ENCODE measurements around the gene LRRFIP2.

LRRFIP2 gene

DNA sequence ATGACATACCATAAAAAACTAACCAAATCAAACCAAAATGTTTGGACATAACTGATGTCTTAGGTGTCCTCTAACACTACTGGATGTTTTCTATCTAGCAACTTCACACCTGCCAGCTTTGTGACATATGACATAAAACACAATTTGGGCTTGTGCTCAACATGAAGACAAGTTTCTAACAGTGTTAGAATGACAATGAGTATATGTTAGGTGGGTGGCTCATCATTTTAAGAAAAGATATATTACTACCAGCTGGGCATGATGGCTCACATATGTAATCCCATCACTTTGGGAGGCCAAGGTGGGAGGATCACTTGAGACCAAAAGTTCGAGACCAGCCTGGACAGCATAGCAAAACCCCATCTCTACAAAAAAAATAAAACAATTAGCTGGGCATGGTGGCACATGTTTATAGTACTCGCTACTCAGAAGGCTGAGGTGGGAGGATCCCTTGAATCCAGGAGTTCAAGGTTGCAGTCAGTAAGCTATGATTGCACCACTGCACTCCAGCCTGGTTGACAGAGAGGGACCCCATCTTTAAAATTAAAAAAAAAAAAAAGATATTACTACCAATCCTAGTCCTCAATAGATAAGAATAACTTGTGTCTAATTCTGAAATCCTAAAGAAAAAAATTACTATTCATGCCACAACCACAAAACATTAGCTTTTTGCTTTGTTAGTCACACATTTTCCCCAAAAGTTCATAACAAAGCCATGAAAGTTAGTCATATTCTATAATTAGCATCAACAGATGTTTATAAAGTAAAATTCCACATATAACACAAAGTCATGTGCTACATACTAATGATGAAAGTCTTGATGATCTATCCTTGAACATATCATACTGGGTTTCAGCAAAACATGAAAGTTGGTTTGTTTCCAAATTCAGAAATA lies 59.9 kb downstream of the LRRFIP2 start:
- DNase-seq, result no peak

DNA sequence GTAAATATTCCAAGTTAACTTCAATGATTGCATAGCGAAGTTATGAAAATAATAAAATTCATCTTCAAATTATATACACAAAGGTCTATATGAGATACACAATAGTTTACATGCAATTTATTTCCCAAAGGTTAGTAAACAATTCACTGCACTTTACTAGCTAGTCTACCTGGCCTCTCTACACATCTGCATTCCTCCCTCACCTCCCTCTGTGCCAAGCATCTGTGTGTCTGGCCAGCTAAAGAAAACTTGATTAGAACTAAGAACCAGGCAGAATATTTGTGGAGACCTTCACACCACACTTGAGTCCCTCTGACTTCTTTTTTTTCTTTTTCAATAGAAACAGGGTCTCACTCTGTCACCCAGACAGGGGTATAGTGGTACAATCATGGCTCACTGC lies 61.4 kb downstream of the LRRFIP2 start:
- no peak for DNase-seq

DNA sequence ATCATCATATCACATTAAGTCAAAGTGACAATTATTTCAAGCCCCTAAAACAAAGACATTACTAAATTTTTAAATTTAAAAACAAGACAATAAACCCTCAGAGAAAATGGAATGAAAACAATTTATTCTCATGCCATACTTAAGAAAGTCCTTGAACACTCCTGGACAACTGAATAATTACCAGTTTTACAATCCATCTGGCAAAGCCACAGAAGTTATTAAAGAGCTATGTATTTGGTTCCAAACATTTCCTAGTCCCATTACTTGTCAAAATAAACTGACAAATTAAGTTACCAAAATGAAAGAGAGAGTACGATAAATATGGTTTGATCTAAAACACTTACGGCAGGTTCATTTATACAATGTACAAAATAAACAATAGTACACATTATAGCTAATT lies 63.2 kb downstream of the LRRFIP2 start:
- no peak for DNase-seq

DNA sequence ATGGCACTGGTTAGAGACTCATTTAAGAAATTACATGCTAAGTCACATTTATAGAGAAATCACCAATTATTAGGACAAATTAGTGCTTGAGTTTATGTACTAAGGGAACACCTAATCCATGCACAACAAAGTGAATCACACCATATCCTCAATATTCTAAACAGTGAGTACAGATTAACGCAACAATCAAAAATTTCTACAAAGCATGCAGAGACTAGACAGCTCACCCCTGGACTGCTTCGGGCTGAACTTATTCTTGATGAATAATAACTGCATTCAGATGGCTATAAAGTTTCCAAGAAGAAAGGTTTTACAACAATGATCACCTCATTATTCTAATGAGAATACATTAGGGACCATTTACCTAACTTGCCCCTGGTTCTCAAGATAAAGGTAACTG lies 66.5 kb downstream of the LRRFIP2 start:
- DNase-seq, result no peak

DNA sequence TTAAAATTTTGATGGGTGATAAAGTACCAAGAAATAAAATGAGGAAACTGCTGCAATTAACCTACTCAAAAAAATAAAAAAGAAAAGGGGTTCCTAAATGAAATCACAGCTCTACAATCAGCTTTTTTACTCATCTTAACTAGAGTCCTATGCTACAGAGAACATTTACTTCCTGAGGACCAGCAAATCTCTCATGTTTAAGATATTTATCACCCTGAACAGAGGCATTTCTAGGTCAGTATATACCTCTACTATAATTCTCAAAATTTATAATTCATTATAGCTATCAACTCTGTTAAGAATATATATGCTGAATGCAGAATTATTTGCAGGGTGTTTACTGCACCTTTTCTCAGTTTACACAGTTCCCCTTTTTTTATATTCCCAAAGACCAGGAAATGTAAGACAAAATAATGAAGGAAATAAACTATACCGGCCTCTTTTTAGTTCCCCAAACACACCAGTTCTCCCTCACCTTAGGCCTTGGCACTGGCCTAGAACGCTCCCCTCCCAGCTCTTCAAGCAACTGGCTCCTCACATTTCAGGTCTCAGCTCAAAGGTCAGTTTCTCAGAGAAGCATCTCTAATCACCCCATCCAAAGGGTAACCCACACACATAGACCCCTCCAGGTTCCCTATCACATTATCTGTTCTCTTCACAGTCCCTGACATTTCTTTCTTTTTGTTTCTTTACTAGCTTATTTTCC lies 71.1 kb downstream of the LRRFIP2 start:
- no peak for DNase-seq

DNA sequence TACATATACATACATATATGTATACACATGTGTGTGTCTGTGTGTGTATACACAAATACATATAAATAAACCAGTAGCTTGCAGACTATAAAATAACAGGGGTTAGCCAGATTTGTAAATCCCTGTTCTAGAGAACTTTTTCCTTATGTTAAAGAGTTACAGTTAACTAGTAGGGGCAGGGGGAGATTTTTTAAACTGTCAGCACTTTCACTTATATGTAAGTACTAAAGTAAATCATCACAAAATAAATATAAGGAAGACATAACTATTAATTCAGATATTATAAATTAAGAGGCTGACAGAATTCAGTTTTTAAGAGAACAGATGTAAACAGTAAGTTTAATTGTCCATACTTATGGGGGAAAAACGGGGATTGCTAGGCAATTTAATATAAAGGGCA lies 74.0 kb downstream of the LRRFIP2 start:
- DNase-seq, result no peak

DNA sequence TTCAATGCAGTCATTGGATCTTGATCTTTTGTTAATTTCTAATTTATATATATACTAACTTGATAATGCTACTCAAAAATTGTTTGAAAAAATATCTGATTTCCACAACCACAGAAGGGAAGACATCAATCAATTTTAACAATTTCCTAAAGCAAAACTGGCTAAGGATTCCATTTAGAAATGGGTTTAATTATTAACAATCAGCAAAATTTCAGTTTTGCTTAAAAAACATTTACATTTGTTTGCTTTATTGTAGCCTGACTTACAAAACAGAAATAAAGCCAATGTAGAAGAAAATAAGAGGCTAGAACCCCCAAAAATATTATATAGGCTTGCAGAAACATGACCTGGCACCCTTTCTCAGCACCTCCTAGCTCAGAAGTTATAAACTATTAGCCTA lies 74.9 kb downstream of the LRRFIP2 start:
- no peak for DNase-seq

DNA sequence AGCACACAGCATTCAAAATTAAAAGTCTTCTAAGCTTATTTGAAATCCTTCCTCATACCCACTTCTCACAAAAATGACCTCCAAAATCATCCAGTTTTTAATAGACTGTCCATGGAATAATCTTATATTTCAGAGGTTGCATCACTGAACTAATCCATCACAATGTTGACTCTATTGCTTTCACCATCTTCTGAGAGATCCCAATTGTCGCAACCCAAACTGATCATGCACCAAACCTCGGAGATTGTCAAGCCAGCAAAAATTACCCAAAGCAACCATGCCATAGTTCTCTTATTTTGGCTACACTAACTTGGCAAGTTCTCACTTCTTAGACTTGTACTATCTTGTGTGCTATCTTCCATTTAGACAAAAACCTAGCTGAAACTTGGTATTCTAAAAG lies 75.5 kb downstream of the LRRFIP2 start:
- no peak for DNase-seq

DNA sequence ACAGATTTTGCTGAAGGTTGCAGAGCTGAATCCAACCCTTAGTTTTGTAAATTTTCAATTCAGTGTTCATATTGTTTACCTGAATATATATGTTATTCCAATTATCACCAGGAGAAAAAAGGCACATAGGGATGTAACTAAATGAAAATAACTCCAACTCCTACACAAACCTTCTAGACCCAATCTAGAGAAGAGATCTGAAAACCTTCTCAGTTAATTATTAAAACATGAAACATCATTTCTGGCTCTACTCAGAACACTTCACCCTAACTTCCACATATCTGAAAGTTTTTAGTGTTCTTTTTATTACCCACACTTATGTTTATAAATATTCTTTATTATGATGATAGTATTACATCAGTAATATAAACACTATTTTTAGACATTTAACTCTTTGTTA lies 76.6 kb downstream of the LRRFIP2 start:
- DNase-seq, result no peak

DNA sequence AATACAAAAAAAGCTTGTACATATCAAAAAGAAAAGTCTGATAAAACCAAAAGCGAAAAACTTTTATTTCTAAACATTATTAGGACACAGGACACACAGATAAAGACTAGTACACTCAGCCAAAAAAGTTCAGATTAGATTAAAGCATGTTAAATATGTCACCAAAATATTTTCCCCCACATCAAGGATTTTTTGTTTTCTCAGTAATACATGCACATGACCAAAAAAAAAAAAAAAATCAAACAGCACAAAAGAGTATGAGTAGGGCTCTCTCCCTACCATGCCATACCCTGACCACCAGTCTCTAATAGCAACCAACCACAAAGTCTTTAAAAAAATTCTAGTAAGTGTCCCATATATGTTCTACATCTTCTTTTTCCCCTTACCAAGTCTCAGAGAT lies 77.4 kb downstream of the LRRFIP2 start:
- no peak for DNase-seq

DNA sequence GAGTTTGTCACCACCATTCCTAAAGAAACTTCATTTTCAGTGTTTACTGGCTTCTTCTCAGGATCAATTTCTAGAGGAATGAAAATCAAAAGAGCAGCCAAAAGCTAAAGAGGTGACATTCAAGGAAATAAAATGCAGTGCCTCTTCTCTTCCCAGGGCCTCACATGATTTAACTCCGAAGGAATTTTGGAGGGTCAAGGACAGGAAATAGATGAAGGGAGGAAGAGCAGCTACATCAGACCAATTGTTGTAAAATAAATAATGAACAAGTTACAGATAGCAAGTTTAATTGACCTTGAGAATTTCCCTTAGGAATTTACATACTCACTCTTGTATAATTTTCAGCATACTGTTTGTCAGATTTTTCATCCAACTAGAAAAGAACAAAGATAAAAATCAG lies 78.1 kb downstream of the LRRFIP2 start:
- DNase-seq, result no peak

DNA sequence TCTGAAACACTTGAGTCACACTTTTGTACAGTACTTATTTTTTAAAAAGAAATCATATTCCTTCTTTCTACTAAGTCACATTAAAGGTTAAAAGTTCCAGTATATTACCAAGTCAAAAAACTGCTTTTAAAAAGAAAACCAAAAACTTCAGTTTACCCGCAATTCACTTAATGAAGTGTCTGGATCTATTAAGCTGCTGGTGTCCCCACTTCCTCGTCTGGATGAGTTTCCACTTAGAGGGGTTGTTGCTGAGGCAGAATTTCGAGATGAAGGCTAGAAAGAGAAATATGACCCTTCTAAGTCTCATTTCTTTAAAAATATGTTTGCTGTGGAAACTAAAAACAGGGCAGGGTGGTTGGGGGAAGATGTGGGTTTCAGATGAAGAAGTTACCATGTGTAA lies 79.7 kb downstream of the LRRFIP2 start:
- no peak for DNase-seq

DNA sequence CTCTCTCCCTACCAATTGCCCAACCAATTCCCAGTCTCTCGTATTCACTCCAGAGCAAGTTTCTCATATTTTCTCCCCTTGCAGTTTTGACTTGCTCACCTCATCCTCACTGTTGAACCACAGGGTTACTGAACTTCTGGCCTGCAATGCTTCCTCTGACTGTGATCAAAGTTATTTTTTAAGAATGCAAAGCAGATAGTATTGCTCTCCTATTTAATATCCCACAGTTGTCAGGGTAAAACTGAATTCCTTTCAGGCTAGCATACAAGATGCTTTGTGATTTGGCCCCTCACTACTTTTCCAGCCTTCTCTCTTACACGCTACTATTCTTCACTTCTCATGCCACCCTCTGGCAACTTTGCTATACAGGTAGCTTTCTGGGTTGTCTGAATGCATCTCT lies 80.9 kb downstream of the LRRFIP2 start:
- DNase-seq, result no peak

DNA sequence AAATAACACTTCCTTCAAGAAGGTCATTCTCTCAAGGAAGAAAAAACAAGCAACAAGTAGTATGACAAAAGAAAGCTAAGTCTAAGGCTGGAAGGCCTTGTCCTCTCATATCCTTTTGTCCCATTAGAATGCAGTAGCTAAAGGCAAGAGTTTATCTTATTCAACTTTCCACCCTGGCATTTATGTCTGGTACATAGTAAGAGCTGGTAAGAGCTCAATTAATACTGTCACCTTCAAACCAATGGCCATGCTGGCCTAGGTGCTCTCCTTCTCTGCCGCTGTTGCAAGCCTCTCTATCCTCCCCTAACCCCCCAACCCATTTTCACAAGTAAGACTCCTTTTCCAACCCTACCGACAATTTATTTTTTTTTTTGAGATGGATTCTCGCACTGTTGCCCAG lies 81.9 kb downstream of the LRRFIP2 start:
- no peak for DNase-seq

DNA sequence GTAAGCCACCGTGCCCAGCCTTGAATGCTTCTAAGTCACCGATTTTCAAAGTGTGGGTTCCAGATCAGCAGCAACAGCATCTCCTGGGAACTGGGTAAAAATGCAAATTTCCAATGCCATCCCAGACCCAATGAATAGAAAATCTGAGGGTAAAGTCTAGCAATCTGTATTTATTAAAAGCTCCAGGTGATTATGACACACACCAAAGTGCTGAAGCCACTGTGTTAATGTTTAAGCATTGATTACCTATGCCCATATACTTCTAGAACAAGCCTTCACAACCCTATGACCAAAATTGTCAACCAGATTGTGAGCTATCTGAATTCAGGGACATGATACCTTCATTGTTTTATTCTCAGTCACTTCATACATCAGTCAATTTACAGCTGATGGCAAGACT lies 86.5 kb downstream of the LRRFIP2 start:
- no peak for DNase-seq

DNA sequence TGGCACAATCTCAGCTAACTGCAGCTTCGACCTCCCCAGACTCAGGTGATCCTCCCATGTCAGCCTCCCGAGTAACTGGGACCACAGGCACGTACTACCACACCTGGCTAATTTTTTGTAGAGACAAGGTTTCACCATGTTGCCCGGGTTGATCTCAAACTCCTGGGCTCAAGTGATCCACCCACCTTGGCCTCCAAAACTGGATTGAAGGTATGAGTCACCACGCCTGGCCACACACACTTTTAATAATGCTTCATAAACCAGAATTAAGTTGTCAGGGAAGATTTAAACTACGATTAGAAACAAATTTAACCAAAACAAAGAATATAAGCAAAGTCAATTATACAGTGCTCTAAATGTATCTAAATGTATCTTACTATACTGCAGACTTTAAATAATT lies 87.5 kb downstream of the LRRFIP2 start:
- DNase-seq, result no peak

DNA sequence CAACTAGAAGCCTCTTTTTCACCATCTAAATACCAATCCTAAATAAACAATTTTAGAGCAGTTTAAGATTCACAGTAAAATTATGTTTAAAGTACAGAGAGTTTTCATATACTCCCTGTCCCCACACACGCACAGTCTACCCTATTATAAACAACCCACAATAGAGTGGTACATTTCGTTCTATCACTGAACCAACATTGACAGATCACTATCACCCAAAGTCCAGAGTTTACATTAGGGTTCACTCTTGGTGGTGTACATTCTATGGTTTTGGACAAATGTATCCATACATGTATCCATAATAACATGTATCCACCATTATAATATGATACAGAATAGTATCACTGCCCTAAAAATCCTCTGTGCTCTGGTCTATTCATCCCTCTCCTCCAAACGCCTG lies 92.1 kb downstream of the LRRFIP2 start:
- DNase-seq, result no peak

DNA sequence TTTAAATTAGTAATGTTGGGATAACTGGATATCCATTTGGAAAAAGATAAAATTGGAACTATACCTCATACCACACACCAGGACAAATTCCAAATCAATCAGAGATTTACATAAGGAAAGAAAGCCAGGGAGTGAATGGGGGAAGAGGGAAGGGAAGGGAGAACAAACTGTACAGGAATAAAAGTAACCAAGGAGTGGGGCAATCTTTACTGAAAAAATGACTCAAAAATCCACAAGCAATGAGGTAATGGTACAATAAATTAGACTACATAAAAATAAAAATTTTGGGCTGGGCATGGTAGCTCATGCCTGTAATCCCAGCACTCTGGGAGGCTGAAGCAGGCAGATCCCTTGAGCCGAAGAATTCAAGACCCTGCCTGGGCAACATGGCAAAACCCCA lies 98.4 kb downstream of the LRRFIP2 start:
- DNase-seq, result no peak

DNA sequence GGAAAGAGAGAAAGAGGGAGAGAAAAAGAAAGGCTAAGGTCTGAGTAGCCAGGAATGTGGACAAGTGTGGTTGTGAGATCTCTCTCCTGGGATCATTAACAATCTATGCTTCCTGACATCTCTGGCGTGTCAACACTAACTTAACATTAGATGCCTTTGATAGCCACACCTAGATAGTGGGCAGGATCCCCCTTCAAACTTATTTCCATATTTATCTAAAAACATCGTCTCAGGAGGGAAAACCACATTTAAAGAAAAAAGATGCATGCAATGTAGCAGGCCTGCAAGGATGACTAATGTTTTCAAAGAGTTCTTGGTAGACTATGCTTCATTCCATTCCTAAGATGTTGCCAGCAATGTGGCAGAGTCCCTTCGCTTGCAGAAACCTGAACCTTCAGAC lies 100.2 kb downstream of the LRRFIP2 start:
- no peak for DNase-seq

DNA sequence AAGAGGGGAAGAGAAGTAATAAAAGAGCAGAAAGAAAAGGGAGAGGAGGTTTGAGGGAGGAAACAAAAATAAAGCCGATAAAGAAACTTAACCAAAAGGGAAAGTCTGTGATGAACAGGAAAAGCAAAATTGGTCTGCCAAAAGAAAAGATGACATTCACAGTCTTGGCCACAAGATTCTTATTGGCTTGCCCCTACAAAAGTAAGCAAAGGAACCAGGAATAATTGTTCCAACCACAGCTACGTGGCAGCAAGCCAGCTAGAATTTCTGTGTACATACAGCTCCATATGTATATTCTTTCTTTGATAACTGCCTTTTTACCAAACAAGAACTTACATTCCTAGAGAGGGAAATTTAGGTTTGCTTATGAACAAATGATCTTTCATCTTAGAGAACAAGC lies 101.5 kb downstream of the LRRFIP2 start:
- DNase-seq, result no peak

DNA sequence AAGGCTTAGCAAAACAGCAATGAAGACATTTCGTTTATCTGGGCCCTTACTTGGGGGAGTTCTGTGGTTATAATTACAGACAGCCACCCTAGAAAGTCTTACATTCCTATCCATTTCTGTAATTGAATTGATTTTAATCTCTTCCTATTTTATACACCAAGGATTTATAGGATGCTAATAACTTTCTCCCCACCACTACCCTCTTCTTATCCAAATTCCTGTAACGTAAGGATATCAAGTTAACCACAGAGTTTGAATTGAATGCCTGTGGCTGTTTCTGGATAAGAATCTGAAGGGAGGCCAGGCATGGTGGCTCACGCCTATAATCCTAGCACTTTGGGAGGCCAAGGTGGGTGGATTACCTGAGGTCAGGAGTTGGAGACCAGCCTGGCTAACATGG lies 102.5 kb downstream of the LRRFIP2 start:
- DNase-seq, result no peak

DNA sequence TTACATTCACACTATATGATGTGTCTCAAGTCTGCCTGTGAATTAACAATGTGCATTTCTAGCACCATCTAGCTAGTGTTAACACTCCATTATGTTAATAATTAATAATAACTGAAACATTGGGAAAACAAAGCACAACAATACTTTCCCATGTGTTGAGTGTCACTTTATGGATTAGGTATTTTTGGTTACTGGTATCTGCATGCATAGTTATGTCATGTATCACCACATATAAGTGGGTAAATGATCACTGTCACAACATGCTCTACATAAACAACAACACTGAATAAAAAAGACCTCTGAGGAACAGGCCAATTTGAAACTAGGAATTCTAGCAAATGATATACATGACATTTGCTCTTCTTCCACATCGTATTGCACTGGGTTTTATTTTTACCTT lies 106.4 kb downstream of the LRRFIP2 start:
- DNase-seq, result no peak

DNA sequence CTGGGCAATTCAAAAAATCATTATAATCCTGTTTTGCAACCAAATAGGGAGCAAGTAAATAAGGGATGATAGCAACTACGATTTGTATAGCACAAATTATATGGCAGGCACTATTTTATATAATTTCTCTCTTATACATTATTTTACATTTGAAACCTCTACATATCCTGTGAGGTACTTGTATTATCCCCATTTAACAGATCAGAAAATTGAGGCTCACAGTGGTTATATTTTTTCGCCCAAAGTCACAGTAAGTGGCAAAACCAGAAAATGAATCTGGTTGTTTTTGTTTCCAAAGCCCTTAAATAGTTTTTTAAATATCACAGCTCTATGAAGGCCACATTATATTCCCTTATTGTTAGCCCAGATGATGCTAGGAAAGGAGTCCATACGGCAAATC lies 106.8 kb downstream of the LRRFIP2 start:
- no peak for DNase-seq

DNA sequence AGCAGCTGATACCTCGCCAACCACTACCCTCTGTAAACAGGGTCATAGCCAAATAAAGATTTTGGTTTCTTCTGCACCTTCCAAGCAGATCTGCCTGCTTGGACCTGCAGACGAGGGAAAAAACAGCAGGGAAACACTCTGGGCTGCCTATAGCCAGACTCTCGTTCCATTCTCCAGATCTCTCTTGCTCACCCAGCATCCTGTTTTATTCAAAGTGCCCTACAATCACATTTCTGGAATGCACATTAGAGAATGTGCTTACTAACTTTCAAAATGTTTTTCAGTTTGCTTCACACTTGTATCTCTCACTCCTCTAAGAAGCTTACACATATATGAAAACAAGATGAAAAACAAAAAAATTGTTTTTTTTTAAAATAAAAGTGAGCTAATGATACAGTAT lies 109.6 kb downstream of the LRRFIP2 start:
- no peak for DNase-seq

DNA sequence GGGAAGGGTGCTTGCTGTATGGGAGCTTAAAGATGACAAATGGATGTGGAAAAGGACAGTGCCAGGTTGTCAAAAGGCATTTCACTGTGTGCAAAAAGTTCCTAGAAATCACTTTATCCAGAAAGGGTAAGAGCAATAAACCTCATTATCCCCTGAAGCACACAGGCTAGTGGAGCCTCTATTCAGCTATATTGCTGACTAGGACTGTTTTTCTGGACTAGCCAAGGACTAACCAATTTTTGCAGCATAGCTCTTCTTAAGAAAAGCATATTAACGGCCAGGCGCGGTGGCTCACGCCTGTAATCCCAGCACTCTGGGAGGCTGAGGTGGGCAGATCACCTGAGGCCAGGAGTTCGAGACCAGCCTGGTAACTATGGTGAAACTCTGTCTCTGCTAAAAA lies 116.3 kb downstream of the LRRFIP2 start:
- DNase-seq, result no peak

All from T-helper 9 cell (primary cell).